Measurements from ENCODE around the gene STX5.
"Not testable (repeated sequence)": the region's sequence is repeated elsewhere in the genome, so short reads cannot be mapped to it uniquely, and the experiment has no call there.

STX5 gene

GRCh38 chr11:62831520-62832335 is at the start of gene STX5:
TSS of gene STX5 (minus strand) at chr11:62832051. CDS start at chr11:62831243, 808 bp downstream.
- DNase-seq = peak; percentile 99

GRCh38 chr11:62880803-62881578 is 49.1 kb upstream of the STX5 start, which contains the start of gene SLC3A2:
TSS of gene SLC3A2 (plus strand) at chr11:62880896. CDS start at chr11:62881024, 128 bp downstream.
- peak; percentile 93 for DNase-seq

GRCh38 chr11:62880231-62880802 is 48.5 kb upstream of the STX5 start:
- no peak for DNase-seq

- peak; percentile 36 for DNase-seq
Measured at GRCh38 chr11:62879235-62879978, 47.6 kb upstream of the STX5 start.

GRCh38 chr11:62876712-62877111 is 44.9 kb upstream of the STX5 start:
- no peak for DNase-seq

GRCh38 chr11:62875698-62876478 is 44.0 kb upstream of the STX5 start:
- DNase-seq = no peak

GRCh38 chr11:62874851-62875250 is 43.0 kb upstream of the STX5 start:
- DNase-seq = no peak

- DNase-seq = no peak
Measured at GRCh38 chr11:62865635-62866034, 33.8 kb upstream of the STX5 start.

- DNase-seq = no peak
Measured at GRCh38 chr11:62863687-62864335, 32.0 kb upstream of the STX5 start.

GRCh38 chr11:62861564-62862192 is 29.8 kb upstream of the STX5 start:
- DNase-seq = not testable (repeated sequence)

- no peak for DNase-seq
Measured at GRCh38 chr11:62860835-62861563, 29.1 kb upstream of the STX5 start.

- not testable (repeated sequence) for DNase-seq
Measured at GRCh38 chr11:62859281-62859703, 27.4 kb upstream of the STX5 start.

- no peak for DNase-seq
Measured at GRCh38 chr11:62858201-62858600, 26.4 kb upstream of the STX5 start.

- DNase-seq = no peak
Measured at GRCh38 chr11:62857541-62857982, 25.7 kb upstream of the STX5 start.

- DNase-seq = no peak
Measured at GRCh38 chr11:62856333-62856895, 24.6 kb upstream of the STX5 start.

- DNase-seq = peak; percentile 97
Measured at GRCh38 chr11:62855571-62856332, 23.9 kb upstream of the STX5 start.

GRCh38 chr11:62854825-62855570 is 23.1 kb upstream of the STX5 start:
- DNase-seq = no peak

Data from right hindlimb (tissue), 1 donor.